Bone marrow (tissue), 2 donors: ENCODE results near the gene CHD9.

Experiments used
- DNase-seq, 2 donors: peaks; one replicate each; lab custom pipeline; 2025; lab: John Stamatoyannopoulos, UW

Gene CHD9

DNA sequence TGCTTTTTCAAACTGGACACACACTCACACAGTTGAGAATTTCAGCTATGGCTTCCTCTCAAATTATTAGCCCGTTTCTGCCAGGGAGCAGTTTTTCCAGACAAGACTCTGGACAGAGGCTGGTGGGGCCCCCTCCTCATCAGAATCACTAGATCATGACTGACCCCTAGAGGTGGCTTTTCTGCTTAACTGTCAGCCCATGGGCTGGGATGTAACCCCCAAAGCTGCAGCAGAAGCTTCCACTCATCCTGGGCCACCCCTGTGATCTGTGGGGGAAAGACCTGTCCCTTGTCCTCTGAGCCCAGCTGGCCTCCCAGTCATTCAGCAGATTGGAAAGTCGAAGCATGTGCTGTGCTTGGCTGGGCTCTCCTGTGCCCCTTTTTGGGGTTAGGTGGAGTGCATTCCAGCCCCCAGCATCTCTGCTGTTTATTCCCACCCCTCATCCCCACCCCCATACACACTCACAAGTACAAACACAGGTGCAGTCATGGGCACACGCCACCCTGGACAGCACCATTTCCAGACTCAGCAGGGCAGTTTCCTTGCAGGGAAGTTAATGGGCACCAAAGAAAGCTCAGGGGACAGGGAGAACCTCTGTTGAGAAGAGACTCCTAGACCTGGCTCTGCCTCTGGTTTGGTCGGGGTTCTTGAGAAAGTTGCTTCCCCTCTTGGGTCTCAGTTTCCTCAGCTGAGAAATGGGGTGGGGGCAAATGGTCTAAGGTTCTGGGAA lies 301.9 kb downstream of the CHD9 start:
- DNase-seq = no peak

DNA sequence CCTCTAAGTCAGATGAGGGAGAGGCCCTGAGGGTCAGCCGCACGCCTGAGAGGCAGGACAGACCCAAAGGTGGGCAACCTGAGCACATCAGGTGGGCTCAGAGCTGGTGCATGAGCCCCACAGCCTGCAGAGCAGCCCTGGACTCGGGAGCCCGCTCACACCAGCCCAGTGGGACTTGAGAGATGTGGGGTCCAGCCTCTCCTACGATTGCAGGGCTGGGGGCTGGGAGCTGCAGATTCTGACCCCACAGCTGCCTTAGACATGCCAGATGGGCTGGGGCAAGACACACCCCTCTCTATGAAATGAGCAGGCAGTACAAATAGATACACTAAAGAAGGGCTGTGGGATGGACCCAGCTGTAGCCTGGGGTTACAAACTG lies 302.4 kb downstream of the CHD9 start:
- DNase-seq = no peak

DNA sequence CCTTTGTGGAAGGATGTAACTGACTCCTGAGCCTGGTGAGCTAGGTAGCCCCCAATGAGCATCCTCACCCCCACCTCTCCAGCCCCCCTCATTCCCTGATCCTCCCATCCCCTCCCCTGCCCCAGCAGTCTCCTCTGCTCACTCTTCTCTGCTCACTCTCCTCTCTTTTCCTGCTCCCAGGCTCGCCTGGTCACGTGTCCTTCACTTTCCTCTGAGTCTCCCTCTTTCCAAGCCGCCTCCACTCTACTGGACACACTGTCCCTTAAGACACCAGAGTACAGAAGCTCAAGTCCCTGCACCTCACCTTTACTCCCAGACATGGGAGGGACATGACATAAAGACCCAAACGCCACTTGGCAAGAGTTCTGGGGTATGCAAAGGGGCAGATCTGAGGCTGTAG lies 303.2 kb downstream of the CHD9 start:
- no peak for DNase-seq

DNA sequence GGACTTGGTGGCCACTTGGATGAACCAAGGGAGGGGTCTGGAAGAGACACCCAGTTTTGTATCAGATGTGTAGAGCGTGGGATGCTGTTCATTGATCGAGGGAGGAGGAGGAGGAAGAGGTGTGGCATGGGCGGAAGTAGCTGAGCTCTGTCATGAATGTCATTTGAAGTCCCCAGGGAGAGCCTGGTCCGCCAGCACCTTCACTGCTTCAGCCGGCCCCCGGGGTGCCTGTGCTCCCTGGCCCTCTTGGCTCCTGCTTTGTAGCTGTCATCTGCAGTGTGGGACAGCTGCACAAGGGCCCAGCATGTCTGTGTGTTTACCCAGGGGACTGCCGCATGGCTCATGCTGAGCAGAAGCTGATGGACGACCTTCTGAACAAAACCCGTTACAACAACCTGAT lies 304.1 kb downstream of the CHD9 start:
- no peak for DNase-seq

DNA sequence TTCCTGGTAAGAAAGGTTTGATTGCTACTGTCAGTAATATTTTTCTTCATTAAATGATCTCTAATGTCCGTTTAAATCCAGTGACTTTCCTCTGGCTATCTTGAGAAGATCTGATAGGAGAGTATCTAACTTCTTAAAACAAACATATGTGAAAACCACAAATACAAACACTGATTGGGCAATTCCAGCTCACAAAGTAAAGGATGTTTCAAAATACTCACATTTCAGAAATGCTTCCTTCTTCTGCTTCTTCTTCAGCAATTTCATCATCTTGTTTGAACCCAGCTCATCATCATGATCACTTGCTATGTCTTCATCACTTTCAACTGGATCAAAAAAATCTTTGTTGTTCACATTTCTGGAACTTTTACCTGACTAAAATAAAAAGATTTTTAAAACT lies 315.1 kb downstream of the CHD9 start:
- DNase-seq = no peak

DNA sequence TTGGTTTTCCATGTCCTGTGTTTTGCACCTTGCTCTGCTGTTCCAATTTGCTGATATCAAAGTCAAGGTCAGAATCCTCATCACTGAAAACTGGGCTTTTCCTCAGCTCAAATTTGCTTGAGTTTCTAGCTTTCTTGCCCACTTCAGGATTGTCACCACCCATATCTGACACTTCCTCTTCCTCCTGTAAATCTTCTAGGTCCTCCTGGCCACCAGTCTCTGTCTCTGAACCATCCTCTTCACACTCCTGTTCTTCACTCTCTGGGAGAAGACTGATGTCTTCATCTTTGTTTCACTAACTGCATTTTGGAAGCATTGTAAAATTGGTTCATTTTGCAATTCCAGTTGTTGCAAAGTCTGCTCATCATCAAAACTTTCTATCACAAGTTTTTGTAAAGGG lies 316.0 kb downstream of the CHD9 start:
- DNase-seq = no peak

DNA sequence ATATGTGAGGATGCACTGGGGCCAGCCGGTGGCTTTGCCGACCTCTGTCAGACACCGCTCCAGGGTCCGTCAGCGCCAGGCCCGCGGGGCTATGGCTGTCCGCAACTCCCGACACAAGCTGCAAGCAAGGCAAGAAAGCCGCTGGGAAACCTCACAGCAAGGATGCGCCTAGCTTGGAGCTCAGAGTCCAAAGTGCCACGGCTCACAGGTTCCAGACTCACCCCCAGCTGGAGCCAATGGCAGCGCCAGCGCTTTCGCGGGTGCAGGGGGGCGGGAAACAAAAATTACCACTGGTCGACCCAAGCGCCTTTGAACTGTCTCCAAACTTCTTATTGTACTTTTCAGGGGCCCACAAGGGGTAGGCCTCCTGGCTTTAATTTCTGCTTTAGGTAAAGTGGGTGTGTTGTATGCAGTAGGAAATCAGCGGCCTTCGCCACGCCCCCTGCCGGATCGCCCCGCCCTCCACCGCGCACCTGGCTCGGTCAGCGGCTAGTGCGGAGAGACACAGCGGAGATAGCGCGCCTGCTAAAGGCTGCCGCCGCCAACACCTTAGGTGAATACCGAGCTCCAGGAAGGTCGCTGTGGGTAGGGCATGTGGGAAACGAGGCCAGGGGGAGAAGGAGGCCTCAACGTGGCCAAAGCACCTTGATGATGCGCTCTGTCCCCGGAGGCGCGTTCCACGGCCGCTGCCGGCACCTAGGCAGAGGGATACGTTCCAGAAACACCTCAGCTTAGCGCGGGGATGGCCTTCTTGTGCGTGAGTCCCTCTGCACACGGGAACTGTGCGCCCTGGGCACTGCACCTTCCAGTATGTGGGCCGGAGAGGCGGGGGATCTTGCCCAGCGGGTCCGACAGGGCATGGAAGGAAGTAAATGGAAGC lies 318.4 kb downstream of the CHD9 start:
- no peak for DNase-seq

DNA sequence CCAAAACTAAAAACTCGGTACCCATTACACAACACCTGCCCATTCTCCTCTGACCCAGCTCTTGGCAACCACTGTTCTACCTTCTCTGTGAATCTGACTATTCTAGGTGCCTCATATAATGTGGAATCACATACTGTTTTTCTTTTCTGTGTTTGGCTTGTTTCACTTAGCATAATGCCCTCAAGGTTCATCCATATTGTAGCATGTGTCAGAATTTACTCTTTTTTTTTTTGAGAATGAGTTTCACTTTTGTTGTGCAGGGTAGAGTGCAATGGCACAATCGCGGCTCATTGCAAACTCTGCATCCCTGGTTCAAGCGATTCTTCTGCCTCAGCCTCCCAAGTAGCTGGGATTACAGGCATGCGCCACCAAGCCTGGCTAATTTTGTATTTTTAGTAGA lies 320.0 kb downstream of the CHD9 start:
- DNase-seq = no peak

DNA sequence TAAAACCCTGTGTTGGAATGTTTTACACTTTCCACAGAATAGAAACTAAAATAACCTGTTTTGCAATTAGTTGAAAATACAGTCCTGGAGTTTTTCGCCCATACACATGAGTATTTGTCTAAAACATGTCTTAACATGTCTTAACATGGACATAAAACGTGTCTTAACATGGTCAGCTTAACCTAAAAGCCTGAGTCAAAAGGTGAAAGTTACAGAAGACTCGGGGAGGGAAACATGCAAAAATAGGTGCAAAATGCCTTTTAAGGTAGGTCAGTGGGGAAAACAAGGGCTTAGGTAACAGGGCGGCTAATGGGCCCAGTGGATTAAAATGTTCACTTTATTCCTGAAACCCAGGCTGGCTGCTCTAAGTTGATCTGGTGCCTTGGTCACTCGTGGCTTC lies 323.3 kb downstream of the CHD9 start:
- no peak for DNase-seq
